ENCODE data around the gene TBC1D14.

Gene TBC1D14

GRCh38 chr4:6937754-6938153 is 28.1 kb downstream of the TBC1D14 start:
- Histone ChIP-seq H3K14ac (ENCODE audit: low read length) (peak overlapping the region; percentile 59), H2BK12ac (ENCODE audit: low read length) (peak overlapping the region; percentile 30), H2AK5ac (ENCODE audit: low read length) (peak overlapping the region; percentile 53), H2BK5ac (ENCODE audit: low read depth, low read length, poor library complexity) (peak overlapping the region; percentile 4), H3K9ac (ENCODE audit: low read length) (no peak overlapping the region), H3K27me3 (ENCODE audit: insufficient read depth, low read length) (no peaks in the 10 kb centered on the region), H3K79me2 (ENCODE audit: control insufficient read depth, insufficient read depth, low read length, poor library complexity) (peaks cover 2% of the 10 kb centered on the region), H3K9me3 (ENCODE audit: insufficient read depth, low read depth, low read length) (peaks cover 4% of the 10 kb centered on the region), H4K8ac (ENCODE audit: low read depth, low read length) (peak overlapping the region; percentile 31), H3K27ac (ENCODE audit: low read depth, low read length) (no peak overlapping the region), H4K12ac (ENCODE audit: low read depth, low read length) (no peak overlapping the region), H3K18ac (ENCODE audit: low read length) (peak overlapping the region; percentile 40), H3K4ac (ENCODE audit: low read depth, low read length) (peak overlapping the region; percentile 47), H4K91ac (ENCODE audit: low read depth, low read length) (peak overlapping the region; percentile 64), H3K4me2 (ENCODE audit: low read length) (peak overlapping the region; percentile 55), H2AFZ (ENCODE audit: insufficient read depth, low read length, poor library complexity) (peak overlapping the region; percentile 27), H2BK120ac (ENCODE audit: insufficient read depth, low read length, poor library complexity) (peak overlapping the region; percentile 70), H3K79me1 (ENCODE audit: low read length) (peaks cover 21% of the 10 kb centered on the region), H3K23ac (ENCODE audit: low read length) (peak overlapping the region; percentile 20), H3K4me3 (ENCODE audit: low read depth, low read length) (no peak overlapping the region), H3K36me3 (ENCODE audit: control insufficient read depth in 1 of 2, insufficient read depth in 2 of 2, low read length in 2 of 2) (no peaks in the 10 kb centered on the region), H3K4me1 (ENCODE audit: control insufficient read depth in 1 of 2, insufficient read depth in 2 of 2, low read length in 2 of 2) (peaks cover 45 to 46% of the 10 kb centered on the region in 2 experiments)
- peak; percentile 64 to 69 for DNase-seq
- no CpG with 5 or more reads among the region's 17 CpGs for WGBS (ENCODE audit: extremely low coverage, insufficient coverage, insufficient read length)

- no peak for DNase-seq
- Histone ChIP-seq H3K27me3 (ENCODE audit: insufficient read depth, low read length) (no peaks in the 10 kb centered on the region), H3K79me1 (ENCODE audit: low read length) (peaks cover 23% of the 10 kb centered on the region), H3K18ac (ENCODE audit: low read length) (peak overlapping the region; percentile 40), H3K4me2 (ENCODE audit: low read length) (no peak overlapping the region), H3K4me1 (ENCODE audit: control insufficient read depth in 1 of 2, insufficient read depth in 2 of 2, low read length in 2 of 2) (peaks cover 46 to 51% of the 10 kb centered on the region in 2 experiments), H3K36me3 (ENCODE audit: control insufficient read depth in 1 of 2, insufficient read depth in 2 of 2, low read length in 2 of 2) (no peaks in the 10 kb centered on the region), H2BK5ac (ENCODE audit: low read depth, low read length, poor library complexity) (no peak overlapping the region), H2BK120ac (ENCODE audit: insufficient read depth, low read length, poor library complexity) (no peak overlapping the region), H3K4ac (ENCODE audit: low read depth, low read length) (peak overlapping the region; percentile 47), H3K9me3 (ENCODE audit: insufficient read depth, low read depth, low read length) (peaks cover 3% of the 10 kb centered on the region), H3K4me3 (ENCODE audit: low read depth, low read length) (no peak overlapping the region), H3K14ac (ENCODE audit: low read length) (peak overlapping the region; percentile 59), H4K8ac (ENCODE audit: low read depth, low read length) (no peak overlapping the region), H2AK5ac (ENCODE audit: low read length) (peak overlapping the region; percentile 53), H3K27ac (ENCODE audit: low read depth, low read length) (no peak overlapping the region), H3K79me2 (ENCODE audit: control insufficient read depth, insufficient read depth, low read length, poor library complexity) (peaks cover 2% of the 10 kb centered on the region), H4K12ac (ENCODE audit: low read depth, low read length) (no peak overlapping the region), H3K23ac (ENCODE audit: low read length) (no peak overlapping the region), H2BK12ac (ENCODE audit: low read length) (peak overlapping the region; percentile 30), H4K91ac (ENCODE audit: low read depth, low read length) (peak overlapping the region; percentile 23), H3K9ac (ENCODE audit: low read length) (no peak overlapping the region), H2AFZ (ENCODE audit: insufficient read depth, low read length, poor library complexity) (no peak overlapping the region)
- WGBS (ENCODE audit: extremely low coverage, insufficient coverage, insufficient read length): no CpG with 5 or more reads among the region's 7 CpGs
These were observed 28.6 kb downstream of the TBC1D14 start for GRCh38 chr4:6938237-6938636.

GRCh38 chr4:6938647-6939271 is 29.1 kb downstream of the TBC1D14 start:
- H3K4me2 ChIP-seq (ENCODE audit: low read length): no peak overlapping the region
- no peak overlapping the region for H4K91ac ChIP-seq (ENCODE audit: low read depth, low read length)
- H3K14ac ChIP-seq (ENCODE audit: low read length): no peak overlapping the region
- H3K23ac ChIP-seq (ENCODE audit: low read length): no peak overlapping the region
- H3K9ac ChIP-seq (ENCODE audit: low read length): no peak overlapping the region
- WGBS (ENCODE audit: extremely low coverage, insufficient coverage, insufficient read length): no CpG with 5 or more reads among the region's 20 CpGs
- no peak overlapping the region for H2AFZ ChIP-seq (ENCODE audit: insufficient read depth, low read length, poor library complexity)
- no peak overlapping the region for H2BK5ac ChIP-seq (ENCODE audit: low read depth, low read length, poor library complexity)
- H3K4me3 ChIP-seq (ENCODE audit: low read depth, low read length): no peak overlapping the region
- peaks cover 26% of the 10 kb centered on the region for H3K79me1 ChIP-seq (ENCODE audit: low read length)
- H3K18ac ChIP-seq (ENCODE audit: low read length): no peak overlapping the region
- H3K27ac ChIP-seq (ENCODE audit: low read depth, low read length): no peak overlapping the region
- peaks cover 50 to 54% of the 10 kb centered on the region in 2 experiments for H3K4me1 ChIP-seq (ENCODE audit: control insufficient read depth in 1 of 2, insufficient read depth in 2 of 2, low read length in 2 of 2)
- H3K27me3 ChIP-seq (ENCODE audit: insufficient read depth, low read length): no peaks in the 10 kb centered on the region
- H3K9me3 ChIP-seq (ENCODE audit: insufficient read depth, low read depth, low read length): peaks cover 3% of the 10 kb centered on the region
- H2AK5ac ChIP-seq (ENCODE audit: low read length): no peak overlapping the region
- H4K12ac ChIP-seq (ENCODE audit: low read depth, low read length): no peak overlapping the region
- no peak for DNase-seq
- H2BK12ac ChIP-seq (ENCODE audit: low read length): peak overlapping the region; percentile 30
- no peak overlapping the region for H3K4ac ChIP-seq (ENCODE audit: low read depth, low read length)
- H2BK120ac ChIP-seq (ENCODE audit: insufficient read depth, low read length, poor library complexity): no peak overlapping the region
- H3K79me2 ChIP-seq (ENCODE audit: control insufficient read depth, insufficient read depth, low read length, poor library complexity): peaks cover 2% of the 10 kb centered on the region
- no peak overlapping the region for H4K8ac ChIP-seq (ENCODE audit: low read depth, low read length)
- H3K36me3 ChIP-seq (ENCODE audit: control insufficient read depth in 1 of 2, insufficient read depth in 2 of 2, low read length in 2 of 2): no peaks in the 10 kb centered on the region

- no peak for DNase-seq
- H3K9me3 ChIP-seq (ENCODE audit: insufficient read depth, low read depth, low read length): peaks cover 3% of the 10 kb centered on the region
- no peak overlapping the region for H3K9ac ChIP-seq (ENCODE audit: low read length)
- H3K4me3 ChIP-seq (ENCODE audit: low read depth, low read length): no peak overlapping the region
- peaks cover 59 to 63% of the 10 kb centered on the region in 2 experiments for H3K4me1 ChIP-seq (ENCODE audit: control insufficient read depth in 1 of 2, insufficient read depth in 2 of 2, low read length in 2 of 2)
- peak overlapping the region; percentile 29 for H2BK5ac ChIP-seq (ENCODE audit: low read depth, low read length, poor library complexity)
- H4K91ac ChIP-seq (ENCODE audit: low read depth, low read length): peak overlapping the region; percentile 29
- H2BK12ac ChIP-seq (ENCODE audit: low read length): peak overlapping the region; percentile 28
- H3K4me2 ChIP-seq (ENCODE audit: low read length): peak overlapping the region; percentile 12
- WGBS (ENCODE audit: extremely low coverage, insufficient coverage, insufficient read length): no CpG with 5 or more reads among the region's 24 CpGs
- peak overlapping the region; percentile 54 for H3K18ac ChIP-seq (ENCODE audit: low read length)
- H3K79me2 ChIP-seq (ENCODE audit: control insufficient read depth, insufficient read depth, low read length, poor library complexity): peaks cover 5% of the 10 kb centered on the region
- peak overlapping the region; percentile 30 for H2AFZ ChIP-seq (ENCODE audit: insufficient read depth, low read length, poor library complexity)
- H3K79me1 ChIP-seq (ENCODE audit: low read length): peaks cover 32% of the 10 kb centered on the region
- peak overlapping the region; percentile 17 for H3K4ac ChIP-seq (ENCODE audit: low read depth, low read length)
- H3K14ac ChIP-seq (ENCODE audit: low read length): peak overlapping the region; percentile 46
- no peak overlapping the region for H4K8ac ChIP-seq (ENCODE audit: low read depth, low read length)
- H3K27me3 ChIP-seq (ENCODE audit: insufficient read depth, low read length): no peaks in the 10 kb centered on the region
- no peak overlapping the region for H4K12ac ChIP-seq (ENCODE audit: low read depth, low read length)
- H2AK5ac ChIP-seq (ENCODE audit: low read length): peak overlapping the region; percentile 45
- H3K27ac ChIP-seq (ENCODE audit: low read depth, low read length): peak overlapping the region; percentile 16
- no peak overlapping the region for H3K23ac ChIP-seq (ENCODE audit: low read length)
- H2BK120ac ChIP-seq (ENCODE audit: insufficient read depth, low read length, poor library complexity): no peak overlapping the region
- H3K36me3 ChIP-seq (ENCODE audit: control insufficient read depth in 1 of 2, insufficient read depth in 2 of 2, low read length in 2 of 2): no peaks in the 10 kb centered on the region
These were observed 30.4 kb downstream of the TBC1D14 start for GRCh38 chr4:6939761-6940743.

Data from trophoblast cell (in vitro differentiated cells and primary cell).